GM18520 (cell line): ENCODE measurements around the gene SRSF7.
"Not testable (repeated sequence)": the region's sequence is repeated elsewhere in the genome, so short reads cannot be mapped to it uniquely, and the experiment has no call there.

Experiments
- ATAC-seq: cut with Tn5 transposase; IDR thresholded peaks from one replicate; pipeline ENCODE4 v1.9.1; 2021; ENCODE audit not compliant: unreplicated experiment

The SRSF7 gene

GRCh38 chr2:38750891-38751595 is at the start of gene SRSF7:
SRSF7 (minus strand) TSS chr2:38751361; CDS start chr2:38751256, 105 bp downstream.
- ATAC-seq, result peak; percentile 64

DNA sequence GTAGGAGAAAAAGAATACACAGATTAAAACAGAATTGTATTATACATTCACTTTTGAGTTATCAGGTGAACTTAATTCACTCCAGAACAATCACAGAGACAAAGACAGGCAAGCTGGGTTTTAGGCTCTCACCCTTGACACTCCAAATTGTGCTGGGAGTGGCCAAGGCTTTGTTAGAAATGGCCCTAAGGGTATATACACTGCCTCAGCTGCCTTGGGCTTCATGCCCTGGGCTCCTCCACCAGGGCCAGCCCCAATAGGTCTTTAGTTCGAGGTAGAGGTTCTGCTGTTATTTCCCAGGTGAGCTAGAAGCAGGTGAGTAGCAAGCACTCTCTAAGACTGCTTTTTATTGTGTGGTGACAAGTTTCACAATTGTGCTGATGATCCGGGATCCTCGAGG is 46.8 kb upstream of the SRSF7 start:
- no peak for ATAC-seq

DNA sequence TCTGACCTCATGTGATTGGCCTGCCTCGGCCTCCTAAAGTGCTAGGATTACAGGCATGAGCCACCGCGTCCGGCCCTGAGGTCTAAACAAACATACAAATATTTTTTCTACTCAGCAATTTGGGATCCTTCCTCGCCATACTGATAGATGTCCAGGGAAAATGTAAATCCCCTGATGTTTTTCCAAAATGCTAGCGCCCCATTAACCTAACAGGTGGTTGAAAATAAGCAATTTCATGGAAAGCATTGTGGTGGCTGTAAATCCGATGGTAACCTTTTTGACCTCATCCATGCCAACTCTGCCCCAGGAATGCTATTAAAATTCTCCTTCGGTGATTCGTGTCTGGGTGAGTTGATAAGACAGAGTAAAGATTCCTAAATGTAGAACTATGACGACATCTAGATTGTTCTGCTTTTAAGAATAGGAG is 46.1 kb upstream of the SRSF7 start:
- no peak for ATAC-seq

- ATAC-seq, result not testable (repeated sequence)
Observed at GRCh38 chr2:38795016-38795415, 43.9 kb upstream of the SRSF7 start.

- no peak for ATAC-seq
Observed at GRCh38 chr2:38794235-38794946, 43.2 kb upstream of the SRSF7 start.

DNA sequence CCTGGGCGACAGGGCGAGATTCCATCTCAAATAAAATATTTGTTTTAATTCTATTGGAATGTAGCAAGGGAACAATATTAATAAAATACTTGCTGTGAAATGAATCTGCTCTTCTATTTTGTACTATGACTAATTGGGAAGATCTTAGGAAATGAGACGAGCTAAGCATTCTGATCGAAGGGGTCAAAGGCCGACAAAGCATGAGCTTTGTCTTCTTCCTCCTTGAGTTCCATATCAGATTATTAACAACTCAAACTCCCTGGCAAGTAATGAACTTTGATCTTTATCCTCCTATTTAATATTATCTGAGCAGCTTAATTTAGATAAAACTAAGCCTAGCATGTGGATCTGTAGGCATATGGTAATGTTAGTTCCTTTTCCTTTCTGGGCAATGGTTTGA is 42.4 kb upstream of the SRSF7 start:
- ATAC-seq, result no peak

DNA sequence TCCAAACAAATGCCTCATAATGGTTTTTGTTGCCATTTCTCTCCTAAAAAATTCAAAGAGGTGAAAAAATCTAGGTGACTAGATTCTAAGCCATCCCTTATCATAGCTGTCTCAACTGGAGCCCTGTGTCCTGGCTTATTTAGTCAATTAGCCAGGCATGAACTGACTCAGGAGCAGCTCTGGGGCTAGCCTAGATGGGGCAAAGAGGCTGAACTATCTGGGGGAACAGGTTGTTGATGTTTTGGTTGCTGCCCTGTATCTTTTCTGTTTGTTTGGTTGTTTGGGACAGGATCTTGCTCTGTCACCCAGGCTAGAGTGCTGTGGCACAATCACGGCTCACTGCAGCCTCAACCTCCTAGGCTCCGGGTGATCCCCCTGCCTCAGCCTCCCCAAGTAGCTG is 41.6 kb upstream of the SRSF7 start:
- no peak for ATAC-seq

DNA sequence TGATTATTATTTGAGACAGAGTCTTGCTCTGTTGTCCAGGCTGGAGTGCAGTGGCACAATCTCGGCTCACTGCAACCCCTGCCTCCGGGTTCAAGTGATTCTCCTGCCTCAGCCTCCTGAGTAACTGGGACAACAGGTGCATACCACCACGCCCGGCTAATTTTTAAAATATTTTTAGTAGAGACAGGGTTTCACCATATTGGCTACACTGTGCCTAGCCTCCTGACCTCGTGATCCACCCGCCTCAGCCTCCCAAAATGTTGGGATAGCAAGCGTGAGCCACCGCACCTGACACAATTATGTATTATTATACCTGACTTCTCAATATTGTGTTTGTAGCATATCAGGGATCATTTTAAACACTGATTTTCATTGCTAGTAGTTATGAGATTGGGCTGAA is 41.2 kb upstream of the SRSF7 start:
- not testable (repeated sequence) for ATAC-seq

- ATAC-seq, result no peak
Observed at GRCh38 chr2:38791744-38792143, 40.6 kb upstream of the SRSF7 start.

DNA sequence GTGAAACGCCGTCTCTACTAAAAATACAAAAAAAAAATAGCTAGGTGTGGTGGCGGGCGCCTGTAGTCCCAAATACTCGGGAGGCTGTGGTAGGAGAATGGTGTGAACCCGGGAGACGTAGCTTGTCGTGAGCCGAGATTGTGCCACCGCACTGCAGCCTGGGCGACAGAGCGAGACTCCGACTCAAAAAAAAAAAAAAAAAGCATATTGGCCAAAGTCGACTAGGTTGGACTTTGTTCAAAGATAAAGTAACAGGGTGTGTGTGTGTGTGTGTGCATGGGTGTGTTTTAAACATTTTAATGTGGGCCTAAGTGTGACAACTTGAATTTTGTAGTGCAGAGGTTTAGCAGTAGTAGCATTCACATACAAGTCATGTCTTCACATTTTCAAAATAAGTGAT is 38.5 kb upstream of the SRSF7 start:
- no peak for ATAC-seq

DNA sequence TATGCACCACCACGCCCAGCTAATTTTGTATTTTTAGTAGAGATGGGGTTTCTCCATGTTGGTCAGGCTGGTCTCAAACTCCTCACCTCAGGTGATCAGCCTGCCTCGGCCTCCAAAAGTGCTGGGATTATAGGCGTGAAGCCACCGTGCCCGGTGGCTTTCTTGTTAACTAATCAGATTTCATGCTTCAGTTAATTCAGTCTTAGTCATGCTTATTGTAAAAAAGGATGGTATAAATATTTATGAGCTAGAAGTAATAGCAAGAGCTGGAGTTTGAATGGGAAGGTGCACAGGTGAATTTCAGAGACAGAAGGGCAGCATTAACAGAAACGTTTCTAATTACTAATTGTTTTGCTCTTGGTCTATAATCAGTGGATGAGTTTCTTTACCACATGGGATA is 37.1 kb upstream of the SRSF7 start:
- ATAC-seq, result no peak

GRCh38 chr2:38783586-38783985 is 32.4 kb upstream of the SRSF7 start:
- ATAC-seq, result no peak

GRCh38 chr2:38778687-38779082 is 27.5 kb upstream of the SRSF7 start:
- ATAC-seq, result no peak

- ATAC-seq, result no peak
Observed at GRCh38 chr2:38776531-38776930, 25.4 kb upstream of the SRSF7 start.

DNA sequence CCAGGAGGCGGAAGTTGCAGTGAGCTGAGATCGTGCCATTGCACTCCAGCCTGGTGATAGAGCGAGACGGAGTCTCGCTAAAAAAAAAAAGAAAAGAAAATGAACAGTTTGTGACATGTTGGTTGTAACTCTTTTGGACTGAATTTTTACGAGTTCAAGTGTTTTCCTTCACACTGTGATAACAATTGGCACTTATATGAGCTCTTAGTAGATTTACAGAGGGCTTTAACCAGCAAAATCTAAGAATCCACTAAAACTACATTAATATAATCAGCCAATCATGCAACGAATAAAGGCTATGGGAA is 24.7 kb upstream of the SRSF7 start:
- no peak for ATAC-seq

GRCh38 chr2:38775097-38775920 is 24.1 kb upstream of the SRSF7 start:
- no peak for ATAC-seq

GRCh38 chr2:38771632-38772031 is 20.5 kb upstream of the SRSF7 start:
- no peak for ATAC-seq

GRCh38 chr2:38765551-38765950 is 14.4 kb upstream of the SRSF7 start:
- ATAC-seq, result no peak

DNA sequence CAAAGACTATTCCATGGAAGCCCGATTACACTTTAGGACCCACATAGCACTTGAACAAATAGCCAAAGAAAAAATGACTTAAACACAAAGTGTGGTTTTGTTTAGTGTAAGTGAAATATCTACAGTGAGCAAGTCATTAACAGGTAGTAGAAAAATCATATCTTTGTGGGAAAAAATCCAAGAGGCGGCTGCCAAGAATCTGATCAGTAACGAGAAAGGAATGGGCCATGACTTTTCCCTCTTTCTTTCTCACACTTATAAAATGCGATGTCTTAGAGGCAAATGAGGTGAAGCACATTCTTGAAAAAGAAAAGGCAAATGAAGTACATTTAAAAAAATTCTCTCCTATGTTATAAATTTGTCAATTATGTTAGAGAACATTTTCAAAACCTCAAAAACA is 14.0 kb upstream of the SRSF7 start:
- ATAC-seq, result no peak

DNA sequence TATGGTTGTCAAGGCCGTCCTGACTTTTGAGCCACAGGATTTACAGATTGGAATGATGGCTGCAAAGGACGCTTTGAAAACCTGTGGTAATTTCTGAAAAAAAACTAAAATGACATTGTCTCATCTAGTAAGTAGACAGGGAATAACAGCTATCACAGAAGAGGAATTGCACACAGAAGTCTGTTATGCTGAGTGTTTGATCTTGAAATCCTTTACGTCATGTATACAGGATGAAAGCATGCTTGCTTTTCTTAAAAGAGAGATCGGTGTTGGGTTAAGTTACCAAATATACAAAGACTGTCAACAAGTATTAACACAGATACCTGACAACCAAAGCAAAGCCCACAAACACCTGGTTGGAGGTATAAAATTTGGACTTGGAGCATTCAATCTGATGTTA is 12.6 kb upstream of the SRSF7 start:
- ATAC-seq, result no peak

DNA sequence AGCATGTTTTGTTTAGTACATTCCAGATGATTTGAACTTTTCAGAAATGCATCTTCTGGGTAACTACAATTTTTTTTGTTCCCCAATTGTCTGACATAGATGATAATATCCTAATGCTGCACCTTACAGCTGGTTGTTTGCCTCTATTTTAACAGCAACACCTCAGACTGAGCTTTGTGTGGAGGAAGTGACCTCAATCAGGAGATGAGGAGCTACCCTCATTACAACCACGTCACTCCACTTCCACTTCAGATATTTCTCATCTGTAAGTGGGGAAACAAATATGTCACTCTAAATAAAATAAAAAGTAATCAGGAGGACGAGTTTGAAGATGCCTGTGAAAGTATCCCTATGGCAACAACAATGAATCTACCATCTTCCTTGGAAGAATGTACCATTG is 12.1 kb upstream of the SRSF7 start:
- ATAC-seq, result no peak

- ATAC-seq, result not testable (repeated sequence)
Observed at GRCh38 chr2:38755891-38756290, 4.7 kb upstream of the SRSF7 start.
